ENCODE data around the gene WDR90. TPM values are rescaled to one million over a fixed set of nuclear protein-coding genes. Genes with fewer than 3 reads are reported as not detected.
A peak's percentile ranks its signal among the peaks of the same experiment; 100 is the strongest.

The WDR90 gene
- total and polyA plus RNA-seq, 2 donors from 2014 or later: 10.6 to 51.6 TPM

GRCh38 chr16:620700-621525 is 28.3 kb upstream of the WDR90 start:
- Histone ChIP-seq H3K27me3 (ENCODE audit: control insufficient read depth, insufficient read depth, low read length) (no peaks in the 10 kb centered on the region), H3K36me3 (ENCODE audit: control insufficient read depth in 2 of 3, insufficient read depth in 3 of 3, low read length in 3 of 3) (no peaks in the 10 kb centered on the region), H3K9me3 (ENCODE audit: control insufficient read depth in 2 of 3, insufficient read depth in 1 of 3, low read length in 3 of 3) (no peaks in the 10 kb centered on the region), H3K27ac (ENCODE audit: low read depth in 2 of 2, low read length in 2 of 2) (no peak overlapping the region), H3K4me3 (ENCODE audit: low read length in 3 of 3) (no peak overlapping the region), H3K4me1 (ENCODE audit: control insufficient read depth in 2 of 3, insufficient read depth in 2 of 3, low read depth in 1 of 3, low read length in 3 of 3) (no peaks in the 10 kb centered on the region), H3K9ac (ENCODE audit: low read length in 3 of 3) (no peak overlapping the region)
- DNase-seq (peak in 1 of 5 donors; percentile 37), FAIRE-seq (no peak)
- intact Hi-C loops (cut with DNase I): no loop called here
- TF ChIP-seq CTCF (IDR thresholded peaks at IDR 0.05; ENCODE audit: borderline replicate concordance, extremely low read depth, insufficient read depth): no peak

DNA sequence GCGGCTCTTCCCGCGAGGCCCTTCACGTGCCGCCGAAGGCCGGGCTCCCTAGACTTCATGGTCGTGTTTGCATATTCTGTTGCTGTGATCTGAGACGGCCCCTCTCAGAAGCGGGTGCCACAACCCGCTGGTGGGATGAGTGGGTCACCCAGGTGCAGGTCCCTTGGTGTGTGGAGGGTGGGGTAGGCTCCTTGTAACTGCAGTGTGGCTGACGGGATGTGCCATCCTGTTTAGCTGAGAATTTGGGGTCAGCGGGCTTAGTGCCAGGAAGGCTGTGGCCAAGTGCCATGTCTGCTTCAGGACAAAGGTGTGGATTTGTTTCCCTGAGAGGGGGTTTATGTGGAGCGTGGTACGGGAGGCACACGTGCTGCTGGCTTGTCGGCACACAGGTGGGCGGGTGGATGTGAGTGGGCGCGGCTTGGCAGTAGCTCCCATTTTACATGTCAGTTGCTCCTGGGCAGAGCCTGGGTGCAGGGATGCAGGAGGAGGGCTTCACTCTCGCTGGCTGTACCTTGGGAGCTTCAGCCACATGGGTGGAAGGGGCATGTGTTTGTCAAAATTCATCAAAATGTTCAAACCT is 27.5 kb upstream of the WDR90 start:
- Histone ChIP-seq H3K4me1 (ENCODE audit: control insufficient read depth in 2 of 3, insufficient read depth in 2 of 3, low read depth in 1 of 3, low read length in 3 of 3) (no peaks in the 10 kb centered on the region), H3K4me3 (ENCODE audit: low read length in 3 of 3) (no peak overlapping the region), H3K9ac (ENCODE audit: low read length in 3 of 3) (no peak overlapping the region), H3K36me3 (ENCODE audit: control insufficient read depth in 2 of 3, insufficient read depth in 3 of 3, low read length in 3 of 3) (no peaks in the 10 kb centered on the region), H3K27ac (ENCODE audit: low read depth in 2 of 2, low read length in 2 of 2) (no peak overlapping the region), H3K9me3 (ENCODE audit: control insufficient read depth in 2 of 3, insufficient read depth in 1 of 3, low read length in 3 of 3) (no peaks in the 10 kb centered on the region), H3K27me3 (ENCODE audit: control insufficient read depth, insufficient read depth, low read length) (no peaks in the 10 kb centered on the region)
- intact Hi-C loops (cut with DNase I): no loop called here
- DNase-seq (peak in 1 of 5 donors; percentile 43), FAIRE-seq (no peak)
- no peak for TF ChIP-seq CTCF (IDR thresholded peaks at IDR 0.05; ENCODE audit: borderline replicate concordance, extremely low read depth, insufficient read depth)

- DNase-seq: peak in 1 of 5 donors; percentile 30
- no peak for TF ChIP-seq CTCF (IDR thresholded peaks at IDR 0.05; ENCODE audit: borderline replicate concordance, extremely low read depth, insufficient read depth)
- no peaks in the 10 kb centered on the region for H3K4me1 ChIP-seq (ENCODE audit: control insufficient read depth in 2 of 3, insufficient read depth in 2 of 3, low read depth in 1 of 3, low read length in 3 of 3)
- peaks cover 0 to 6% (median 0%) of the 10 kb centered on the region in 3 donors for H3K36me3 ChIP-seq (ENCODE audit: control insufficient read depth in 2 of 3, insufficient read depth in 3 of 3, low read length in 3 of 3)
- H3K4me3 ChIP-seq (ENCODE audit: low read length in 3 of 3): no peak overlapping the region
- FAIRE-seq: no peak
- H3K27ac ChIP-seq (ENCODE audit: low read depth in 2 of 2, low read length in 2 of 2): no peak overlapping the region
- intact Hi-C loops (cut with DNase I): no loop called here
- H3K27me3 ChIP-seq (ENCODE audit: control insufficient read depth, insufficient read depth, low read length): no peaks in the 10 kb centered on the region
- no peaks in the 10 kb centered on the region for H3K9me3 ChIP-seq (ENCODE audit: control insufficient read depth in 2 of 3, insufficient read depth in 1 of 3, low read length in 3 of 3)
- no peak overlapping the region for H3K9ac ChIP-seq (ENCODE audit: low read length in 3 of 3)
These were observed 26.3 kb upstream of the WDR90 start for GRCh38 chr16:622920-623280.

Data from kidney (tissue), 14 donors.